Neural progenitor cell (in vitro differentiated cells): ENCODE data around the gene STAT5B.

ENCODE experiments used
- EZH2phosphoT487 ChIP-seq: fragments of 200-600 bp; sonication (generic); IDR thresholded peaks from 2 replicates; pipeline ENCODE4 v1.6.1; 2017; ENCODE audit warnings: antibody characterized with exemption
- TF ChIP-seq, protein P1 (sequence below): fragments of 200-600 bp; sonication (generic); IDR thresholded peaks from 2 replicates; pipeline ENCODE4 v1.5.1; 2017; ENCODE audit warnings: antibody characterized with exemption, mild to moderate bottlenecking

DNA sequence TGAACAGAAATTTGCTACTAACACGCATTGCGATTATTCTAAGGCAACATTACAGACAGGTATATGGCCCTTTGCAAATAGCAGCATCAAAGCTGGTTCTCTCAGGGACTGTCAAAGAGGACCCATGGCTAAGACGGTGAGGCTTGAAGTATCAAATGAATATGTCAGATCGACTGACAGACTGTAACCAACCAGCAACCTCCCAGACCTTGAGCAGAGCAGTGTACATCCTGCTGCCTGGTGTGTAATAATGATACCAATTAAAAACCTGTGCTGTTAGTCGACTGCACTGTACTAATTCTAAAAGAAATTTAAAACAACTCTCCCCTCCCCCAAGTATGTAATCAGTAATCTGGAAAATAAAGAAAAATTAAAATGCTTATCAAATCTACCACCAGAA lies 46.0 kb downstream of the STAT5B start:
- TF ChIP-seq, protein P1, sequence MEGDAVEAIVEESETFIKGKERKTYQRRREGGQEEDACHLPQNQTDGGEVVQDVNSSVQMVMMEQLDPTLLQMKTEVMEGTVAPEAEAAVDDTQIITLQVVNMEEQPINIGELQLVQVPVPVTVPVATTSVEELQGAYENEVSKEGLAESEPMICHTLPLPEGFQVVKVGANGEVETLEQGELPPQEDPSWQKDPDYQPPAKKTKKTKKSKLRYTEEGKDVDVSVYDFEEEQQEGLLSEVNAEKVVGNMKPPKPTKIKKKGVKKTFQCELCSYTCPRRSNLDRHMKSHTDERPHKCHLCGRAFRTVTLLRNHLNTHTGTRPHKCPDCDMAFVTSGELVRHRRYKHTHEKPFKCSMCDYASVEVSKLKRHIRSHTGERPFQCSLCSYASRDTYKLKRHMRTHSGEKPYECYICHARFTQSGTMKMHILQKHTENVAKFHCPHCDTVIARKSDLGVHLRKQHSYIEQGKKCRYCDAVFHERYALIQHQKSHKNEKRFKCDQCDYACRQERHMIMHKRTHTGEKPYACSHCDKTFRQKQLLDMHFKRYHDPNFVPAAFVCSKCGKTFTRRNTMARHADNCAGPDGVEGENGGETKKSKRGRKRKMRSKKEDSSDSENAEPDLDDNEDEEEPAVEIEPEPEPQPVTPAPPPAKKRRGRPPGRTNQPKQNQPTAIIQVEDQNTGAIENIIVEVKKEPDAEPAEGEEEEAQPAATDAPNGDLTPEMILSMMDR = no peak
- no peak for TF ChIP-seq EZH2phosphoT487
